AG04450 (cell line): ENCODE results near the gene VSIG2. TPM values are rescaled to one million over a fixed set of nuclear protein-coding genes. Genes with fewer than 3 reads are reported as not detected.

ENCODE experiments used
- CTCF ChIA-PET: fragments of 300-600, 350-600 bp; formaldehyde crosslinking; extraction: SDS; loops from one replicate; lab custom pipeline; 2022; ENCODE audit warnings: antibody characterized with exemption, inconsistent platforms; lab: Charles Lee
- POLR2A ChIA-PET: fragments of 350-600 bp; formaldehyde crosslinking; extraction: SDS; loops from one replicate; lab custom pipeline; 2021; ENCODE audit warnings: antibody characterized with exemption, inconsistent platforms; lab: Yijun Ruan, JAX
- DNase-seq: peaks from one replicate; pipeline ENCODE4 v3.0.0-alpha.2; 2011; ENCODE audit warnings: low read depth, low spot score
- H3K27ac ChIP-seq: one replicate; pipeline ENCODE4 v1.5.1; 2012; ENCODE audit warnings: low read depth, low read length, control low read depth
- H3K27me3 ChIP-seq: one replicate; pipeline ENCODE4 v1.6.0; 2012; ENCODE audit warnings: low read length; ENCODE audit not compliant: control insufficient read depth, insufficient read depth
- H3K4me3 ChIP-seq: 2 replicates; pipeline ENCODE4 v1.5.1; 2011; ENCODE audit warnings: mild to moderate bottlenecking, low read depth, low read length, control low read depth
- H3K9me3 ChIP-seq: 2 replicates; pipeline ENCODE4 v1.5.1; 2012; ENCODE audit warnings: low read length; ENCODE audit not compliant: control insufficient read depth, insufficient read depth
- polyA plus RNA-seq: library from polyadenylated mRNA; depleted of rRNA; stranded (reverse); fragments of >200 nt; gene quantifications from 2 replicates; pipeline ENCODE4 v1.2.3, GENCODE V29; 2011
- TF ChIP-seq, protein P1 (sequence below): IDR thresholded peaks from 2 replicates; pipeline ENCODE4 v1.5.1; 2011; ENCODE audit warnings: low read depth, low read length, control low read depth, inconsistent platforms

Gene VSIG2
- polyA plus RNA-seq, 1 experiment = not detected

DNA sequence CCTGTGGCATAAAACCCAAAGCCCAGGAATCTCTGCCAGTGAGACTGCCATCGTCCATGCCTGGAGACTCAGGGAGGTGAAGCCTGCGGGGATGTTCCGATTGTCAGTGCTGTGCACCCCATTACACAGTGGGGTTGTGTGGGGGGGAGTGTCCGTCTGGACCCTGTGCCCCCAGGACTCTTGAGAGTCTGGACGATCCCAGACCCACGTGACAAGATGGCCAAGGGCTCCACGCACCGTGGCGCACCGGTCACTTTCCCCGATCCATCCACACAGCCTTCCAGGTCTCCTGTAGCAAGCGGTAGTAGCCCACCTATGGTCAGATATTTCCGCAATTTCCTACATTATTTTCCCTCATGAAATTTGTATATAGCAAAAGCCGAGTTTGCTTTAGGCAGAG, 33.3 kb downstream of the VSIG2 start:
- no peak overlapping the region for H3K27ac ChIP-seq
- ChIA-PET POLR2A (no interaction called here), CTCF (no interaction called here)
- TF ChIP-seq, protein P1, sequence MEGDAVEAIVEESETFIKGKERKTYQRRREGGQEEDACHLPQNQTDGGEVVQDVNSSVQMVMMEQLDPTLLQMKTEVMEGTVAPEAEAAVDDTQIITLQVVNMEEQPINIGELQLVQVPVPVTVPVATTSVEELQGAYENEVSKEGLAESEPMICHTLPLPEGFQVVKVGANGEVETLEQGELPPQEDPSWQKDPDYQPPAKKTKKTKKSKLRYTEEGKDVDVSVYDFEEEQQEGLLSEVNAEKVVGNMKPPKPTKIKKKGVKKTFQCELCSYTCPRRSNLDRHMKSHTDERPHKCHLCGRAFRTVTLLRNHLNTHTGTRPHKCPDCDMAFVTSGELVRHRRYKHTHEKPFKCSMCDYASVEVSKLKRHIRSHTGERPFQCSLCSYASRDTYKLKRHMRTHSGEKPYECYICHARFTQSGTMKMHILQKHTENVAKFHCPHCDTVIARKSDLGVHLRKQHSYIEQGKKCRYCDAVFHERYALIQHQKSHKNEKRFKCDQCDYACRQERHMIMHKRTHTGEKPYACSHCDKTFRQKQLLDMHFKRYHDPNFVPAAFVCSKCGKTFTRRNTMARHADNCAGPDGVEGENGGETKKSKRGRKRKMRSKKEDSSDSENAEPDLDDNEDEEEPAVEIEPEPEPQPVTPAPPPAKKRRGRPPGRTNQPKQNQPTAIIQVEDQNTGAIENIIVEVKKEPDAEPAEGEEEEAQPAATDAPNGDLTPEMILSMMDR = no peak
- no peaks in the 10 kb centered on the region for H3K9me3 ChIP-seq
- no peak overlapping the region for H3K4me3 ChIP-seq
- peaks cover 45% of the 10 kb centered on the region for H3K27me3 ChIP-seq
- no peak for DNase-seq

DNA sequence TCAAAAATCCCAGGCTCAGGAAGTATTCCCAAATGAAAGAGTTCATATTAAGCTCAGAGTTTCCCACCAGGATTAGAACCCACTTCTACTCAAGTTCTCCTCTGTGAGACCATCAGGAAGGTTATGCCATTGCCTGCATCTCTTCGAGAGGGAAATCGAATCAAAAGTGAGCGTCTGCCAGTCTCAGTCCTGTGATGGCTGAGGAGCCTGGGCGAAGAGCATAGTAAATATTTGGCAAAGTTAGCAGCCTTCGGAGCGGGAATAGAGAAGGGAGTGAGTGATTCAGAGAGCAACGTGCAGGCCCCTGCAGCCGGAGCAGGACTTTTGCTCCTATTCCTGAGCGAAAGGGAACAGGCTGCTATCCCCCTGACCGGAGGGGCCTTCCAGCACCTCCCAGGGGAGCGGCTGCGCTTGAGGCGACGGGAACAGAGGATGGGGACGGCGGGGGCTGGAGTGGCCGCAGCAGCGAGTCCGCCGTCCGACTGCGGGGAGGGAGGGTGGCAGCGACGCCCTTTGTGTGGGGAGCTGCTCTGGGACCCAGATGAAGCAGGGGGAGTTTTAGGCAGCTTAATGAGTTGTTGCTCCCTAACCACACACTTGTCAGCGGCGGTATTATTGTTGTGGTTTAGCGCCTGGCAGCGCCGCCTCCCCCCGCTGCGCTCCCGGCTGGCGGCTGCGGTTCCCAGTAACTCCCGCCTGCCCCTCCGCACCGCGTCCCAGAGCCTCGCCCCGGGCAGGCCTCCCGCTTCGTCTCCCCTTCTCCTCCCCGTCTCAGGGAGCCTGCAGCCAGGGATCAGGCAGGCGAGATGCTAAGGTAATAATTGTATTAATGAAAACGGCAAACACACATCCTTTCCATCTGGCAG, 34.0 kb downstream of the VSIG2 start:
- CTCF ChIA-PET = interaction anchor here (0.6 to 1.2 kb wide), 4 partner anchors 45 to 718 kb away, joined by 3 to 8 read pairs (median 5); no protein-coding TSS in a partner anchor

DNA sequence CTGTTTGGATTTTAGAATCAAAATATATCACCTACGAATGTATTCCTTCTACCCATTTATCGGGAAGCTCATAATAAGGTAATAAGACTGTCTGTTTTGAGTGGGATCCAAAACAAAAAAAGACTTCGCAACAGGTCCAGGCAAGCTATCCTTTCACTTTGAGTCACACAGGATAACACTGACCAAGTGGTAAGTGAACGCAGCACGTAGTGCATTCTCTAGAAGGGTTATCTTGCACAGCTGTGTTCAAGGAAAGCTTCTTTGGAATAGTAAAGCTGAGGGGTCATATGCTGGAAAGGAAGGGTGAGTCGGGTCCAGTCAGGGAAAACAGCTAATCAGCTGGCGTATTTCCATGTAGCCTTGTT, 34.7 kb downstream of the VSIG2 start:
- Histone ChIP-seq H3K27me3 (peaks cover 43% of the 10 kb centered on the region), H3K27ac (no peak overlapping the region), H3K9me3 (no peaks in the 10 kb centered on the region), H3K4me3 (no peak overlapping the region; the same call in 1 of the 2 replicates)
- TF ChIP-seq, protein P1 = no peak
- CTCF ChIA-PET = interaction anchor here (0.6 to 1.2 kb wide), 5 partner anchors 45 to 719 kb away, joined by 3 to 8 read pairs (median 4); no protein-coding TSS in a partner anchor
- POLR2A ChIA-PET = interaction anchor here (1.2 kb wide), 2 partner anchors 38 to 159 kb away, joined by 3 read pairs; no protein-coding TSS in a partner anchor
- no peak for DNase-seq

More for the DNA sequence above, 34.0 kb downstream of the VSIG2 start:
- DNase-seq = no peak
- TF ChIP-seq, protein P1 = no peak
- H3K27me3 ChIP-seq = peaks cover 44% of the 10 kb centered on the region
- peak overlapping the region; percentile 52 for H3K4me3 ChIP-seq
- no peaks in the 10 kb centered on the region for H3K9me3 ChIP-seq
- POLR2A ChIA-PET = interaction anchor here (1.2 kb wide), 2 partner anchors 38 to 158 kb away, joined by 3 read pairs; no protein-coding TSS in a partner anchor
- H3K27ac ChIP-seq = no peak overlapping the region

DNA sequence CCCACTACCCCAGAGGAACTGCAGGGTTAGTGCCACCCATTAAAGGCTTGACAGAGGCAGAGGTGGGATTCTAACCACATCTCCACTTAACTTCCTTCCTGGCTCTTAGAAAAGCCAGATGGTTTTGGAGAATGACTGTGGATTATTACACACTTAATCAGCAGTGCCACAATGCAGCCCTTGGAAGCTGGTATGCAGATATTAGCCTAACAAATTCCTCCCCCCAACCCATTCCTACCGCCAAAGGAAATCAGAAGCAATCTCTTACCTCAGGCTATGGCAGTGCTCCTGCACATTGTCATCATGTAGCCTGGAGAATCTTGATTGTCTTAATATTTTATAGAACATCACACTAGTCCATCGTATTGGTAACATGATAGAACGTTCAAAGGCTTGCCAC, 35.5 kb downstream of the VSIG2 start:
- Histone ChIP-seq H3K27ac (no peak overlapping the region), H3K27me3 (peaks cover 37% of the 10 kb centered on the region), H3K4me3 (no peak overlapping the region), H3K9me3 (no peaks in the 10 kb centered on the region)
- POLR2A ChIA-PET = no interaction called here
- DNase-seq = no peak
- TF ChIP-seq, protein P1 = no peak
- CTCF ChIA-PET = interaction anchor here (0.6 to 1.2 kb wide), 3 partner anchors 72 to 95 kb away, joined by 3 to 6 read pairs (median 4); no protein-coding TSS in a partner anchor

DNA sequence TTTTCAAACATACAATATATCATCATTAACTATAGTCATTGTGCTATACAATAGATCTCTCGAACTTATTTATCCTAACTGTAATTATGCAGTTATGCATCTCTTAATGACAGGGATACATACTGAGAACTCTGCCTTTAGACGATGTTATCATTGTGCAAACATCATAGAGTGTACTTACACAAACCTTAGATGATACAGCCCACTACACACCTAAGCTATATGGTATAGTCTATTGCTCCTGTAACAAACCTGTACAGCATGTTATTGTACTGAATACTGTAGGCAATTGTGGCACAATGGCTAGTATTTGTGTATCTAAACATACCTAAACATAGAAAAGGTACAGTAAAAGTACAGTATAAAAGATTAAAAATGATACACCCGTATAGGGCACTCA, 39.7 kb downstream of the VSIG2 start:
- ChIA-PET CTCF (no interaction called here), POLR2A (no interaction called here)
- H3K27ac ChIP-seq = no peak overlapping the region
- H3K4me3 ChIP-seq = no peak overlapping the region
- DNase-seq = no peak
- H3K27me3 ChIP-seq = peaks cover 10% of the 10 kb centered on the region
- TF ChIP-seq, protein P1 = no peak
- peaks cover 7% of the 10 kb centered on the region for H3K9me3 ChIP-seq
